Daoy (cell line): ENCODE measurements around the gene TMEM116. TPM values are rescaled to one million over a fixed set of nuclear protein-coding genes. Genes with fewer than 3 reads are reported as not detected.
A peak's percentile ranks its signal among the peaks of the same experiment; 100 is the strongest.
"Not testable (repeated sequence)": the region's sequence is repeated elsewhere in the genome, so short reads cannot be mapped to it uniquely, and the experiment has no call there.

Source experiments
- DNase-seq: peaks from one replicate; pipeline ENCODE4 v3.0.0-alpha.2; 2015; ENCODE audit warnings: low read depth
- total RNA-seq: library from RNA; depleted of rRNA; stranded (reverse); fragments of >200 nt; shearing (Covaris generic); gene quantifications from 2 replicates; pipeline ENCODE4 v1.2.3, GENCODE V29; 2014

Gene TMEM116
- total RNA-seq, 1 experiment from 2014 or later = 10.3 TPM

- DNase-seq = no peak
Observed at GRCh38 chr12:111976291-111976690, 36.7 kb downstream of the TMEM116 start.

GRCh38 chr12:111975161-111975931, 37.6 kb downstream of the TMEM116 start:
- no peak for DNase-seq

- DNase-seq = no peak
Observed at GRCh38 chr12:111971800-111972199, 41.2 kb downstream of the TMEM116 start.

- DNase-seq = no peak
Observed at GRCh38 chr12:111964935-111965334, 48.0 kb downstream of the TMEM116 start.

GRCh38 chr12:111959518-111959917, 53.4 kb downstream of the TMEM116 start:
- DNase-seq = not testable (repeated sequence)

GRCh38 chr12:111957224-111957623, 55.7 kb downstream of the TMEM116 start:
- DNase-seq = not testable (repeated sequence)

- DNase-seq = no peak
Observed at GRCh38 chr12:111954969-111955368, 58.0 kb downstream of the TMEM116 start.

- DNase-seq = peak; percentile 3
Observed at GRCh38 chr12:111953455-111953854, 59.5 kb downstream of the TMEM116 start.

GRCh38 chr12:111952084-111952787, 60.7 kb downstream of the TMEM116 start:
- DNase-seq = not testable (repeated sequence)

- not testable (repeated sequence) for DNase-seq
Observed at GRCh38 chr12:111950961-111951676, 61.8 kb downstream of the TMEM116 start.

GRCh38 chr12:111943929-111944328, 69.0 kb downstream of the TMEM116 start:
- DNase-seq = no peak

- DNase-seq = peak; percentile 71
Observed at GRCh38 chr12:111942557-111942956, 70.4 kb downstream of the TMEM116 start.

- DNase-seq = no peak
Observed at GRCh38 chr12:111937429-111937828, 75.5 kb downstream of the TMEM116 start.

- DNase-seq = no peak
Observed at GRCh38 chr12:111936869-111937268, 76.1 kb downstream of the TMEM116 start.

GRCh38 chr12:111932241-111932640, 80.7 kb downstream of the TMEM116 start:
- no peak for DNase-seq

- DNase-seq = no peak
Observed at GRCh38 chr12:111927346-111927745, 85.6 kb downstream of the TMEM116 start.

GRCh38 chr12:111926631-111927030, 86.3 kb downstream of the TMEM116 start:
- DNase-seq = no peak

GRCh38 chr12:111925171-111925570, 87.8 kb downstream of the TMEM116 start:
- DNase-seq = no peak

- DNase-seq = no peak
Observed at GRCh38 chr12:111907740-111908139, 105.2 kb downstream of the TMEM116 start.

GRCh38 chr12:111905502-111905901, 107.5 kb downstream of the TMEM116 start:
- DNase-seq = no peak

GRCh38 chr12:111904446-111904975, 108.5 kb downstream of the TMEM116 start:
- no peak for DNase-seq

GRCh38 chr12:111901182-111901581, 111.8 kb downstream of the TMEM116 start:
- DNase-seq = no peak
